ENCODE data around the gene IL22RA1.
A peak's percentile ranks its signal among the peaks of the same experiment; 100 is the strongest.

Gene IL22RA1

GRCh38 chr1:24095140-24095859, 47.6 kb downstream of the IL22RA1 start:
- DNase-seq: no peak

DNA sequence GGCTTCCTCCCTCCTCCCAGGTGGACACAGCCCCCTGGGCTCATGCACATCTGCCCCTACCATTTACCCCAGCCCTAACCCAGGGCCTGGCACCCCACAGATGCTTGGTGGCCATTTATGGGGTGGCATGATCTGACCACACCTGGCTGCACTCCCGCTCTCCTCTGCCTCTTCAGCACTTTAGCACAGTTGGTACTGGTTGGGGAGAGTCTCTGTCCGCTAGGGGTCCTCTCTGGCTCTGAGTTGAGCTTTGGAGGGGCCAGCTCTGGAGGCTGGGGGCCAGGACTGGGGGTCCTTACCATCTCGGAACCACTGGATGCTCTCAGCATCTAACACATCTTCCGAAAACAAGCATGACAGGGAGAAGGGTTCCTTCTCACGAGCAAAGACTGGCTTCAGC, 48.4 kb downstream of the IL22RA1 start:
- DNase-seq: no peak

GRCh38 chr1:24093732-24094131, 49.2 kb downstream of the IL22RA1 start:
- no peak for DNase-seq

DNA sequence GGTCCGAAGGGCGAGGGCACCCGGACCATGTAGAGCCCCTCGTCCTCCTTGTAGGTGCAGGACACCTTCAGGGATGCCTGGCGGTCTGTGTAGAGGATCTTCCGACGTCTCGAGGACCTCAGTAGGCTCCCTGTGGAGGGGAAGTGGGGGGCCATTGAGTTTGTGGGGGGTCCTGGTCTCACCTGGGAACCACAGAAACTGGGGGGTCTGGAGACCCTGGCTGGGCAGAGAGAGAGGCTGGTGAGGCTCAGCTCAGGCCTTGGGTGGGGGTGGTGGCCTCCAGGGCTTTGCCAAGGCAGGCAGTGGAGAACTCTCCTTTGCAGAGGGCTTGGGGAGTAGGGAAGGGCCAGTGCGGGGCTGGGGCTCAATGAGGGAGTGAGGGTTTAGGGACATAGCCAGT, 50.0 kb downstream of the IL22RA1 start:
- no peak for DNase-seq

- no peak for DNase-seq
These were observed 50.9 kb downstream of the IL22RA1 start for GRCh38 chr1:24091971-24092482.

DNA sequence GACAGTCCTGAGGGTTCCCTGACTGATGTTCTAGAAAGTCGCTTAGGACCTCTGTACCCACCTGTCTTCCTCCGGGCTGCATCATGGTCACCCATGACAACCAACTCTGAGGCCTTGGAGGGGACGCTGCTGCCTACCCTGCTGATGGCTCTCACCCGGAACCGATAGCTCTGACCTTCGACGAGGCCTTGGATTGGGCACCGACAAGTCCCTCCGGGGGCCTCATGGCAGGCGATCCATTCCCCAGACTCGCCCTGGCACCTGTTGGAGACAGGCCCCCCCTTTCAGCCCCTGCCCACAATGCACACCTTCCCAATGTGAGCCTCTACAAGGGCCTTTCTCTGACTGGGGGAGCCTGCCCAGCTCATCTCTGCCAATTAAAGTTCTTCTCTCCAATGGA, 52.2 kb downstream of the IL22RA1 start:
- DNase-seq: no peak

GRCh38 chr1:24089743-24090555, 53.0 kb downstream of the IL22RA1 start:
- peak; percentile 72 for DNase-seq

DNA sequence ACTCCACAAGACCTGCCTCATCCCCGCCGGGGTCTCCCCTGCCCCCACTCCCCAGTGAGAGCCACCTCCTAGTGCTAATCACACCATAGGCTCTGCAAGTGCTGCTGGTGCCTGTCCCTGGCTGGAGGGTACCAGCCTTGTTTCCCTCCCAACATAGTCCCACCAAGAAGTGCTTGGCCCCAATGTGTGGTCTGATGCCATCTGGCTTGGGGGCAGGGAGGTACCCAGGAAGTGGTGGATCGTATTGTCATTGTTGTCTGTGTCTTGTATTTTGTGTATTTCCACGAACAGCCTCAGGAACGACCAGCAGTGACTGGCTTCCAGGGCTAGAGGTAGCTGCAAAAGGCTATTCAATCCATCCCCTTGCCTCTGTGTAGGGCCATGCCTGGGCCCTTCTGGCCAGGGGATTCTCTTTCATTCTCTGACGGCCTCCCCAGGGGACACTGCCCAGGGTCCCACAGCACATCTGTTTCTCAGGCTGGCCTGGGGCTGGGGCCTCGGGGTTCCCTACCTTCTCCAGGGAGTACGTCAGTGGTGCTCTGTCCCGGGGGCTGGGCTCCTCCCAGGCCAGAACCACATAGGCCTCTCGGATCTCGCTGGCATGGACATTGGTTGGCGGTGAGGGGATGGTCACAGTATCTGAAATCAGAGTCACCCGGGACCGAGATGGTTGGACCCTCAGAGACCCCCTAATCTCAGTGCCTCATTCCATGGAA, 53.8 kb downstream of the IL22RA1 start:
- no peak for DNase-seq

- DNase-seq: no peak
These were observed 56.5 kb downstream of the IL22RA1 start for GRCh38 chr1:24086466-24086865.

GRCh38 chr1:24085546-24085945, 57.4 kb downstream of the IL22RA1 start:
- no peak for DNase-seq

GRCh38 chr1:24085007-24085406, 57.9 kb downstream of the IL22RA1 start:
- DNase-seq: no peak

DNA sequence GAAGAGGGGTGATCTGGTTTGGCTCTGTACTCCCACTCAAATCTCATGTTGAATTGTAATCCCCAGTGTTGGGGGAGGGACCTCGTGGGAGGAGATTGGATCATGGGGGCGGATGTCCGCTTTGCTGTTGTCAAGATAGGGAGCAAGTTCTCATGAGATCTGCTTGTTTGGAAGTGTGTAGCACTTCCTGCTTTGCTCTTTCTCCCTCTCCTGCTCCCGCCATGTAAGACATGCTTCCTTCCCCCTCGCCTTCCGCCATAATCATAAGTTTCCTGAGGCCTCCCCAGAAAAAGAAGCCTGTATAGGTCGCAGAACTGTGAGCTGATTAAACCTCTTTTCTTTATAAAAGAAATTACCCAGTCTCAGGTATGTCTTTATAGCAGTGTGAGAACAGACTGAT, 58.9 kb downstream of the IL22RA1 start:
- no peak for DNase-seq

- DNase-seq: no peak
These were observed 60.6 kb downstream of the IL22RA1 start for GRCh38 chr1:24082372-24082771.

GRCh38 chr1:24081190-24081589, 61.8 kb downstream of the IL22RA1 start:
- DNase-seq: no peak

GRCh38 chr1:24080131-24080530, 62.8 kb downstream of the IL22RA1 start:
- DNase-seq: no peak

DNA sequence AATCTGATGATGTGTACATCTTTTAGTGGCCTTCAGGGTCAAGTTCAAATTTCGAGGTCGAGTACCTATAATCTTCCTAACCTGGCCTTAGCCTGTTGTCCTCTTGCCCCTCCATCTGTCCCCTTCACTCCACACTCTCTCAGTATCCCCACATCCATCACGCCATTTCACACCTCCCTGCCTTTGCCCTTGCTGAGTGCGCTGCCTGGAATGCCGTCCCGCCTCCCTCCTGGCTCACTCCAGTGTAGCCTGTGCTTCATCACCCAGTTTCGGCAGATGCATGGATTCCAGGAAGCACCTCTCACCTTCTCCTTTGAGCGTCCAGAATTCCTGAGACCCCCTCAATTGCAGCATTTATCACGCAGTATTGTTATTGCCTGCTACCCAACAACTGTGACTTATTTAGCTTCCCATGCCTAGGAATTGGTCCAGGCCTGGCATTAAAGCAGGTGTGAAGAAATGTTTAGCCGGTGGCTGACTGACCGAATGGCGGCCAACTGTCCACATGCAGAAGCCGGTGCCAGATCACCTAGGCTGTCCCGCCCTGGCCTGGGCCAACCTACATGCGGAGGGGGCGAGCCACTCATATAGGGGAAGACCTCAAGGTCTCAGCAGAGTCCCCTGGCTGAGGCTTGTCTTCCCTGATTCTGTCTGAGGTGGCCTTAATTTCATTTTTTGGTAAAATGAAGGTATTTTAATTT, 65.5 kb downstream of the IL22RA1 start:
- no peak for DNase-seq

DNA sequence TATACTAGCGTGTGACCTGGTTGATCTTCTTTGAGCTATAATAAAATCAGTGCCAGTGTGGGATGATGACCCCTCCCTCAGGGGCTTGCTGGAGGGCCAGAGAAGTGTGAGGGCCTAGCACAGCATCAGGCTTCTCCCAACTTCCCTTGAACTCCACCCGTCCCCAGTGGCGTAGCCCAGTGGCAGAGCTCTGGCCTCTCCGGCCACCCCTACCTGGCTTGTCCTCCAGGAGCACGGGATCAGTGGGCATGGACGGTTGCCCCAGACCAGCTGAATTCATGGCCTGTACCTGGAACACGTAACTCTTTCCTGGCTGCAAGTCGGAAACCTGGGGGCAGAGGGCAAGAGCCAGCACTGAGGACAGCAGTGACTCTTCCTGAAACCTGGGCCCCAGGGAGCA, 67.0 kb downstream of the IL22RA1 start:
- no peak for DNase-seq

DNA sequence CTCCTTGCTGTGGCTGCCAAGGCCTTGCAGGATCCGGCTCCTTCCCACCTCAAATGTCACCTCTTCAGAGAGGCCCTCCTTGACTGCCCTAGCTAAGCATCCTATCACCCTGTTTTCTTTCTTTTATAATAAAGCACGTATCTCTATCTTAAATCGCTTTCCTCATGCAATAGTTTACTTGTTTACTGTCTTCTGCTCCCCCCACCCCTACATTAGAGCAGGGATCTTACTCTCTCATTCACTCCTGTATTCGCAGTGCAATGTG, 67.4 kb downstream of the IL22RA1 start:
- DNase-seq: no peak

- DNase-seq: no peak
These were observed 67.9 kb downstream of the IL22RA1 start for GRCh38 chr1:24074817-24075589.

DNA sequence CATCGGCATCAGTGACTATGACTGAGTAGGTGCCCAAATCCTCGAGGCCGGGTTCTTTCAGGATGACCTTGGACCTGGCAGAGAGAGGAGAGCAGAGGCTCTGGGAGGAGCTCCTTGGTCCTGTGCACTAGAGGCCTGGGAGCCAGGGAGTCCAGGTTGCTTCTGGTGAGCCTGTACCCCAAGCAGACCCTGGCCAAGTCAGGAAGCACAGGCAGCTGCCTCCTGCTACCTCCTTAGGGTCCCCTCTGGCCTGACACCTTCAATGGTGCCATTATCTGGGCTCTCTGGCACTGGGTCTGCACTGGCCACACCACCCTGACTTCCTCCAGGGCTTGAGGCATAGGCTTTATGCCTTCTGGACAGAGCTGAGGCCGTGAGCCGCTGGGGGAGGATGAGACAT, 68.7 kb downstream of the IL22RA1 start:
- no peak for DNase-seq

DNA sequence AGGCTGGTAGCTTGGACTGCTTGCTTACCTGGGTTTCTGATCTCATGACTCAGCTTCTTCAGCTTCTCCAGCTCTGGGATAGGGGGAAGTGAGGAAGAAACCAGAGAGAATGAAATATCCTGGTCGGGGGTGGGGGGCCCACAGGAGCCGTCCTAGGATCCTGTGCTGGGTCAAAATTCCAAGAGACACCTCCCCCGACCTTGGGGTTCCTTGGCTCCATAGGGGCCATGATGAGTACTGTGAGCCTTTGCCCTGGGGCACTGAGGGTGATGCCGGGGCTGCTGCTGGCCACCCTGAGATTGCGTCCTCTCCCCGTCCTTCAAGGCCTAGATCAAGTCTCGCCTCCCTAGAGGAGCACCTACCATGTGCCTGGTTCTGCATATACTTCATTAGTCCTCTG, 71.0 kb downstream of the IL22RA1 start:
- DNase-seq: no peak

- peak; percentile 44 for DNase-seq
These were observed 72.0 kb downstream of the IL22RA1 start for GRCh38 chr1:24070821-24071393.

Data from NCI-H2029 (cell line).